ENCODE measurements around the gene TUBB1.

DNA sequence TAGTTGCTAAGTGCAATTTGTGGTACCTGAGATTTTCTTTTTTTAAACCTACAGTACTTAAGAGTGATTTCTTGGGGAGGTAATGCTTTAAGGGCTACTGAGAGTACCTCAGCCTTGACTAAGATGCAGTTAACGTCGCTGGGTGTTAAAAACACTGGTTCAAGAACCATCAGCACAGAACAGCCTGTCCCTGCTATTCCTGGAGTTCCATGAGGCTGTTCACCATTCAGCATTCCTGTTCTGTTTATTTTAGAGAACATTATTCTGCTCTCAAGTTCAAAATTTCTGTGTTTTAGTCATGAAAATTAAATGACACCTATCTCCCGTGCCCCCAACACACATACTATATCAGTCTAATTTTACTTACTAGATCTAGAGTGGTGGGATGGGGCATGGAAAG, 25.1 kb downstream of the TUBB1 start:
- TF ChIP-seq CENPX (CRISPR knock-in tag; IDR thresholded peaks at IDR 0.05) = no peak
- TF ChIP-seq ZNF766 (CRISPR knock-in tag; IDR thresholded peaks at IDR 0.05; ENCODE audit: borderline replicate concordance) = no peak
- no peak for TF ChIP-seq POLR2A (IDR thresholded peaks at IDR 0.05; ENCODE audit: insufficient read depth in 1 of 2, low read depth in 2 of 2, low read length in 2 of 2)
